Progenitor cell of endocrine pancreas (in vitro differentiated cells): ENCODE data around the gene ZNF280D. TPM values are rescaled to one million over a fixed set of nuclear protein-coding genes. Genes with fewer than 3 reads are reported as not detected.

Experiments used
- DNase-seq: peaks from one replicate; pipeline ENCODE4 v3.0.0; 2021; ENCODE audit warnings: low spot score; ENCODE audit not compliant: unreplicated experiment
- H3K27ac Mint-ChIP-seq: 2 replicates; pipeline ENCODE4 v1.8.0; 2021; ENCODE audit warnings: mild to moderate bottlenecking, moderate library complexity, mixed read lengths
- H3K27me3 Mint-ChIP-seq: 2 replicates; pipeline ENCODE4 v1.8.0; 2021; ENCODE audit warnings: mixed read lengths
- H3K36me3 Mint-ChIP-seq: 2 replicates; pipeline ENCODE4 v1.8.0; 2022; ENCODE audit warnings: mixed read lengths; ENCODE audit not compliant: insufficient read depth
- H3K4me1 Mint-ChIP-seq: 2 replicates; pipeline ENCODE4 v1.8.0; 2021; ENCODE audit warnings: low read depth, mixed read lengths
- H3K4me3 Mint-ChIP-seq: 2 replicates; pipeline ENCODE4 v1.8.0; 2021; ENCODE audit warnings: low read depth, mild to moderate bottlenecking, moderate library complexity, mixed read lengths
- H3K9me3 Mint-ChIP-seq: 2 replicates; pipeline ENCODE4 v1.8.0; 2021; ENCODE audit warnings: low read depth, mixed read lengths
- CTCF ChIP-seq: fragments of 200-600 bp; sonication (generic); IDR thresholded peaks from one replicate; pipeline ENCODE4 v1.5.0; 2021; ENCODE audit warnings: antibody characterized with exemption, mild to moderate bottlenecking; ENCODE audit not compliant: unreplicated experiment
- total RNA-seq: library from RNA; stranded (reverse); gene quantifications from 2 replicates; pipeline ENCODE4 v1.2.1, GENCODE V29; 2021

ZNF280D gene
- total RNA-seq, 1 donor from 2014 or later: 26.9 TPM

GRCh38 chr15:56648311-56648710 lies 85.0 kb downstream of the ZNF280D start:
- no peaks in the 10 kb centered on the region for H3K4me1 Mint-ChIP-seq
- H3K36me3 Mint-ChIP-seq: no peaks in the 10 kb centered on the region
- DNase-seq: no peak
- no peaks in the 10 kb centered on the region for H3K9me3 Mint-ChIP-seq
- no peak overlapping the region for H3K27ac Mint-ChIP-seq
- TF ChIP-seq CTCF: no peak
- H3K27me3 Mint-ChIP-seq: no peaks in the 10 kb centered on the region
- H3K4me3 Mint-ChIP-seq: no peak overlapping the region

- H3K9me3 Mint-ChIP-seq: no peaks in the 10 kb centered on the region
- no peaks in the 10 kb centered on the region for H3K36me3 Mint-ChIP-seq
- no peak overlapping the region for H3K4me3 Mint-ChIP-seq
- no peak for TF ChIP-seq CTCF
- no peaks in the 10 kb centered on the region for H3K27me3 Mint-ChIP-seq
- DNase-seq: no peak
- no peak overlapping the region for H3K27ac Mint-ChIP-seq
- no peaks in the 10 kb centered on the region for H3K4me1 Mint-ChIP-seq
Measured at GRCh38 chr15:56640549-56640948, 92.8 kb downstream of the ZNF280D start.

- H3K27ac Mint-ChIP-seq: no peak overlapping the region
- no peak for DNase-seq
- no peak for TF ChIP-seq CTCF
- H3K27me3 Mint-ChIP-seq: no peaks in the 10 kb centered on the region
- H3K4me3 Mint-ChIP-seq: no peak overlapping the region
- no peaks in the 10 kb centered on the region for H3K4me1 Mint-ChIP-seq
- H3K9me3 Mint-ChIP-seq: no peaks in the 10 kb centered on the region
- no peaks in the 10 kb centered on the region for H3K36me3 Mint-ChIP-seq
Measured at GRCh38 chr15:56640127-56640526, 93.2 kb downstream of the ZNF280D start.

- DNase-seq: no peak
- Mint-ChIP-seq H3K4me3 (no peak overlapping the region), H3K27me3 (no peaks in the 10 kb centered on the region)
Measured at GRCh38 chr15:56639631-56640030, 93.7 kb downstream of the ZNF280D start.

GRCh38 chr15:56631765-56632164 lies 101.5 kb downstream of the ZNF280D start:
- no peak for TF ChIP-seq CTCF
- H3K36me3 Mint-ChIP-seq: peaks cover 1% of the 10 kb centered on the region
- H3K27ac Mint-ChIP-seq: no peak overlapping the region
- no peak for DNase-seq
- no peaks in the 10 kb centered on the region for H3K9me3 Mint-ChIP-seq
- no peak overlapping the region for H3K4me3 Mint-ChIP-seq
- no peaks in the 10 kb centered on the region for H3K27me3 Mint-ChIP-seq
- H3K4me1 Mint-ChIP-seq: no peaks in the 10 kb centered on the region

More at GRCh38 chr15:56639631-56640030, 93.7 kb downstream of the ZNF280D start:
- no peaks in the 10 kb centered on the region for H3K9me3 Mint-ChIP-seq
- TF ChIP-seq CTCF: no peak
- H3K4me1 Mint-ChIP-seq: no peaks in the 10 kb centered on the region
- no peak overlapping the region for H3K27ac Mint-ChIP-seq
- no peaks in the 10 kb centered on the region for H3K36me3 Mint-ChIP-seq
